GDM1 (cell line): ENCODE measurements around the gene FERMT2.
"Not testable (repeated sequence)": the region's sequence is repeated elsewhere in the genome, so short reads cannot be mapped to it uniquely, and the experiment has no call there.

Experiments used
- DNase-seq: peaks from one replicate; lab custom pipeline; 2025; lab: John Stamatoyannopoulos, UW

Gene FERMT2

GRCh38 chr14:52901357-52901980 is 49.4 kb downstream of the FERMT2 start:
- no peak for DNase-seq

GRCh38 chr14:52900731-52901130 is 50.1 kb downstream of the FERMT2 start:
- no peak for DNase-seq

GRCh38 chr14:52898496-52898895 is 52.4 kb downstream of the FERMT2 start:
- no peak for DNase-seq

- no peak for DNase-seq
These were observed 55.9 kb downstream of the FERMT2 start for GRCh38 chr14:52895000-52895399.

GRCh38 chr14:52891800-52892199 is 59.0 kb downstream of the FERMT2 start:
- no peak for DNase-seq

- DNase-seq, result no peak
These were observed 61.7 kb downstream of the FERMT2 start for GRCh38 chr14:52888839-52889838.

- DNase-seq, result no peak
These were observed 62.7 kb downstream of the FERMT2 start for GRCh38 chr14:52888159-52888558.

- no peak for DNase-seq
These were observed 65.6 kb downstream of the FERMT2 start for GRCh38 chr14:52885230-52885629.

- DNase-seq, result no peak
These were observed 67.2 kb downstream of the FERMT2 start for GRCh38 chr14:52883658-52884057.

GRCh38 chr14:52882824-52883223 is 68.0 kb downstream of the FERMT2 start:
- no peak for DNase-seq

- DNase-seq, result no peak
These were observed 70.9 kb downstream of the FERMT2 start for GRCh38 chr14:52879958-52880357.

GRCh38 chr14:52878946-52879345 is 71.9 kb downstream of the FERMT2 start:
- no peak for DNase-seq

GRCh38 chr14:52878469-52878868 is 72.4 kb downstream of the FERMT2 start:
- DNase-seq, result no peak

GRCh38 chr14:52877628-52878027 is 73.2 kb downstream of the FERMT2 start:
- no peak for DNase-seq

GRCh38 chr14:52876806-52877205 is 74.0 kb downstream of the FERMT2 start:
- no peak for DNase-seq

GRCh38 chr14:52876311-52876710 is 74.5 kb downstream of the FERMT2 start:
- DNase-seq, result no peak

- DNase-seq, result no peak
These were observed 75.1 kb downstream of the FERMT2 start for GRCh38 chr14:52875707-52876106.

- DNase-seq, result no peak
These were observed 76.5 kb downstream of the FERMT2 start for GRCh38 chr14:52874389-52874788.

- DNase-seq, result no peak
These were observed 77.2 kb downstream of the FERMT2 start for GRCh38 chr14:52873694-52874093.

- DNase-seq, result no peak
These were observed 77.8 kb downstream of the FERMT2 start for GRCh38 chr14:52873065-52873464.

- no peak for DNase-seq
These were observed 79.2 kb downstream of the FERMT2 start for GRCh38 chr14:52871606-52872005.

- DNase-seq, result no peak
These were observed 81.8 kb downstream of the FERMT2 start for GRCh38 chr14:52868911-52869618.

- DNase-seq, result not testable (repeated sequence)
These were observed 86.0 kb downstream of the FERMT2 start for GRCh38 chr14:52864893-52865292.
